RPMI8226 (cell line): ENCODE data around the gene ANKRD40CL.
"Not testable (repeated sequence)": the region's sequence is repeated elsewhere in the genome, so short reads cannot be mapped to it uniquely, and the experiment has no call there.

ENCODE experiments used
- DNase-seq: peaks from one replicate; pipeline ENCODE4 v3.0.0-alpha.2; 2015

Gene ANKRD40CL, protein sequence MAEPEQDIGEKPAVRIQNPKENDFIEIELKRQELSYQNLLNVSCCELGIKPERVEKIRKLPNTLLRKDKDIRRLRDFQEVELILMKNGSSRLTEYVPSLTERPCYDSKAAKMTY

DNA sequence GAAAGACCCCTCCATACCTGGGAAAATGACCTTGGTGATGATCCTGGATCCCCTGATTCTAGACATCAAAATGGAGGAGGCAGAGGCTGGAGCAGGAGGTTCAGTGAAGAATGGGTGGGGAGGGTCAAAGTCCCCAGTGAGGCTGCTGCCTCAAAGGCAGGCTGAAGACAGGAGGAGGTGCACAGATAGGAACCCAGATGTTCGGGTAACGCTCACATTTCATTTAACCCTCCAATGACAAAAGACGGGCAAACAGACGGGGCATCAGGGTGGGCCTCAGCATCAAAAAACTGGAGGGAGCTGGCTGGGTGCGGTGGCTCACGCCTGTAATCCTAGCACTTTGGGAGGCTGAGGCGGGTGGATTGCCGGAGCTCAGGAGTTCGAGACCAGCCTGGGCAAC, at the start of gene ANKRD40CL:
Gene ANKRD40CL, minus strand, starts transcription at position 73 of the 400 bp plus-strand sequence. CDS start 605 bp downstream, outside the sequence.
- DNase-seq: no peak

DNA sequence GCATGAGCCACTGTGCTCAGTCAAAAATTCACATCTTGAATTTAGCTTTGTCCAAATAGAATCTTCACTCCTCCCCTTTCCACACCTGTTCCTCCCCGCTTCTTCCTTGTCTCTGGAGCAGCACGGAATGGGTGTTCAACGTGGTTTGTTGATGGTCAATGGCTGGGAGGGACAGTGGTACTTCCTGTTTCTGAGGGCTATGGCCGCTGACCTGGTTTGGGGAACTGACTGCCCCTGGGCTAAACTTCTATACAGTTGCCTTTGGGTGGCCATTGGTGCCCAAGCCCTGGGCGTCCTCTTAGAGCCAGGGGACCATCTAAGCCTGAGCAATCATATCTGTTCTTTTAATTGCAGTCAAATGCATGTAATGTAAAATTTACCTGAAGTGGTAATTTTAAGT, 49.0 kb upstream of the ANKRD40CL start:
- DNase-seq: no peak

DNA sequence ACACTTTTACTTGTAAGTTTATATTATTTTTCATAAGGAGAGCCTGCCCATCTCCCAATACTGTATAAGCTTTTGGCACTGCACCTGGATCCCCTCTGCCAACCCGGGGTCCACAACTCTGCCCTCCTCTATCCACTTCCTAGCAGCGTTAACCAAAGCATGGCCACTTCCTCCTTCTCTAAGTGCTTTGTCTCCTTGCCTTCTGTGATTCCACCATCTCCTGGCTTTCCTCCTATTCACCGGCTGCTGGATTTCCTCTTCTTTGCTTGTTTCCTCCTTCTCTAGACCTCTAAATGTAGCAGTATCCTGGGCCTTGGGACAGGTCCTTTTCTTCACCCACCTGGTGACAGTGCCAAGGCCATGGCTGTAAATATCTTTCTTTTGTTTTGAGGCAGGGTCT, 48.1 kb upstream of the ANKRD40CL start:
- DNase-seq: no peak

DNA sequence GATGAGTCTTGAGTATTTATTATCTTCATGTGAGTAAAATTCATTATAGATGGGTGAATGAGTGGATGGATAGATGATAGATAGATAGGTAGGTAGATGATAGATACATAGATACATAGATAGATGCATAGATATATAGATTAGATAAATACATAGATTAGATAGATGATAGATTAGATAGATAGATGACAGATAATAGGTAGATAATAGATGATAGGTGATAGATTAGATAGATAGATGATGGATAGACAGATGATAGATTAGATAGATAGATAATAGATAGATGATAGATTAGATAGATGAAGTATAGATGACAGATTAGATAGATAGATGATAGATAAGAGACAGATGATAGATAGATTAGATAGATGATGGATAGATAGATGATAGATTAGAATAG, 46.3 kb upstream of the ANKRD40CL start:
- DNase-seq: no peak

DNA sequence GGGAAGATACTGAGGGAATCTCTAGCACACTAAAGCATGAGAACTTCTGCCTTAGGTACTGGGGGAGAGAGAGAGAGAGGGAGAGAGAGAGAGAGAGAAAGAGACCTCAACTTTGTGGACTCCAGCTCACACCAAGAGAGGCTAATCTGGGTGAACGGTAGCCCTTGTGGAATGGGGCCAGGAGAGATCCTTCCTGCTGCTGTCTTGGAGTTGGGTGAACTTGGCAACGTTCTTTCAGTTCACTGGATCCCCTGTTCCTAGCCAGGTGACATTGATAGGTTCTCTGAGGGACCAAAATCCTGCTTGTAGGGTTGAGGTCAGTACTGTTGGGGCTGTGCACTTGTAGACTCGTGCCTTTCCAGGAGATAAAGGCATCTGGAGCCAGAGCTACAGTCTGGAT, 41.6 kb upstream of the ANKRD40CL start:
- no peak for DNase-seq

DNA sequence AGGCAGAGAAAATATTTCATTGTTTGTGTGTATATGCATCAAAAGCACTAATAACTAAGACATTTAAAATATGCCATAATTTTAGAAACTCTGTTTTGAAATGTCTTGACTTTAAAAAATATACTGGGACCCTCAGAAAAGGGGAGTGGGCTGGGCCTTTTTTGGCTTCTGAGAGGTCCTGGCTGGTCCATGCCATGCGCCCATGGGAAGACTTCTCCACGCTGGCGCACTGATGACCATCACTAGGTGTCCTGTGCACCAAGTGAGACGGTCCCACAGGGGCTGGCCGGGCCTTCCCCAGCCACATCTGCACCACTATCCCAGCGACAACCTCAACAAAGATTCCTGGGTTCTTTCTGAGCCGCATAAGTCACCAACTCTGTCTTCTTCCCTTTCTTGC, 41.1 kb upstream of the ANKRD40CL start:
- DNase-seq: no peak

DNA sequence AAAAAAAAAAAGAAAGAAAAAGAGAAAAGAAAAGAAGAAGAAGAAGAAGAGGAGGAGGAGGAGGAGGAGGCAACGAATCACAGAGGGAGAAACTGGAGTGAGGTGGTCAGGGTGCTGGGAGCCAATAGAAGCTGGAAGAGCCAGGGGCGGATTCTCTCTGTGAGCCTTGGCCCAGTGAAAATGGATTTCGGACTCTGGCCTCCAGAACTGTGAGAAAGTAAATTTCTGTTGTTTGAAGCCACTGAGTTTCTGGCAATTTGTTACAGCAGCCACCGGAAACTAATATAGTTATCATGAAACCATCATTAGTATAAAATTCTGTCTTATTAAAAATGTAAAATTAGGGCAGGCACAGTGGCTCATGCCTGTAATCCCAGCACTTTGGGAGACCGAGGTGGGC, 40.4 kb upstream of the ANKRD40CL start:
- DNase-seq: no peak

DNA sequence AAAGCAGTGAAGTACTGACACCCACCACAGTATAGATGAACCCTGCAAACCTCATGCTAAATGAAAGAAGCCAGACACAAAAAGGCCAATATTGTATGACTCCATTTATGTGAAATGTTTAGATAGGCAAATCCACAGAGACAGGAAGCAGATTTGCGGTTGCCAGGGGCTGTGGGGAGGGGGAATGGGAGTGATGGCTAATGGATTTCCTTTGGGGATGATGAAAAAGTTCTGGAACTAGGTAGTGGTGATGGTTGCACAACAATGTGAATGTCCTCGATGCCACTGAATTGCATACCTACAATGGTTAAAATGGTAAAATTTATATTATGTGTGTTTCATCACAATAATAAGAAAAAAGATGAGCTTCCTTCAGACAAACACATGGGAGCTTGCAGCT, 39.7 kb upstream of the ANKRD40CL start:
- DNase-seq: no peak

DNA sequence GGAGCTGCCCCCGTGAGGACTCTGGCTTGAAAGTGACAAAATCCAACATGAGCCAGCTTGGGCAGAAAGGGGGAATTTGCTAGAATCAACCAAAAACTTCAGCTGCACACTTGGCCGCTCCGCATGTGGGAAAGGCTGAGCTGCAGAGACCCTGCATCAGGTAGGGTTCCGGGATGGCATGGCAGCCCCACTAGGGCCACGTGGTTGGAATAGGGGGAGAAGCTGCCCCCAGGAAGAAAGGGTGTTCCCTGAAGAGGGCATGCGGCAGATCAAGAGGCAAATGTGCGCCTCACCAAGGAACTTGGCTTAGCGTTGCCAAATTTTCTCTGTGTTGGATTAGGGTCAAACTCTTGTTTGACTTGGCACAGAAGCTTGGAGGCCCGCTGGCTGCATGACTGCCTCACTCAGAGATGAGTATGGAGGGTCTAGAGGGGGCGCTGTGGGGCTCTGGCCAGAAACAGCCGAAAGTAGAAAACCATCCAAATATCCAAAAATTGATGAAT, 38.9 kb upstream of the ANKRD40CL start:
- peak; percentile 31 for DNase-seq

DNA sequence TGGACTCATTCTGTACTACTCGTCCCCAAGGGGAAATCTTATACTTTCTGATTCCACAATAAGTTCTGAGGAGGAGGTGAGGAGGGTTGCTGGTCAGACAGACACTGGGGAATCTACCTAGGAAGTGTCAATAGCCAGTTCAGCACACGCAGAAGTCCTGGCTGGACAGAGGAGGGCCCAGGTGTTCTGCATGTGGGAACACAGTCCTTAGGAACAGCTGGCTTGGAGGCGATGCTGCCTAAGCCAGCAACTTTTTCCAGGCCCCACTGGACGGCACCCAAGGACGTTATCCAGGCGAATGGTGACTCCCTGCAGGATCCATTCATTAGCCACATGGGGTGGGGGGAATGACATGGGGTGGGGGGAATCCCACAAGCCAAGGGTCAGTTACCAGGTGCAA, 38.2 kb upstream of the ANKRD40CL start:
- no peak for DNase-seq

DNA sequence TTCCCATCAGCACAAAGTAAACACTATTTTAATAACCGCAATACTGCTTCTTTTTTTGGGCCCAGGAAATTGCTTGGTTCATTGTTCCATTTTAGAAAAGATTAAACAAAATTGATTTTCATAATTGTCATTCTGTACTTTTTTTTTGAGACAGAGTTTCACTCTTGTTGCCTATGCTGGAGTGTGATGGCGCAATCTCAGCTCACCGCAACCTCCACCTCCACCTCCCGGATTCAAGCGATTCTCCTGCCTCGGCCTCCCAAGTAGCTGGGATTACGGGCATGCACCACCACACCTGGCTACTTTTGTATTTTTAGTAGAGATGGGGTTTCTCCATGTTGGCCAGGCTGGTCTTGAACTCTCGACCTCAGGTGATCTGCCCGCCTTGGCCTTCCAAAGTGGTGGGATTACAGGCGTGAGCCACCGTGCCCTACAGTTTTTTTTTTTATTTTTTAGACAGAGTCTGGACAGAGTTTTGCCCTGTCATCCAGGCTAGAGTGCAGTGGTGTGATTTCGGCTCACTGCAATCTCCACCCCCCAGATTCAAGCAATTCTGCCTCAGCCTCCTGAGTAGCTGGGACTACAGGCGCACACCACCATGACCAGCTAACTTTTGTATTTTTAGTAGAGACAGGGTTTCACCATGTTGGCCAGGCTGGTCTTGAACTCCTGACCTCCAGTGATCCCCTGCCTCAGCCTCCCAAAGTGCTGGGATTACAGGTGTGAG, 37.6 kb upstream of the ANKRD40CL start:
- not testable (repeated sequence) for DNase-seq

DNA sequence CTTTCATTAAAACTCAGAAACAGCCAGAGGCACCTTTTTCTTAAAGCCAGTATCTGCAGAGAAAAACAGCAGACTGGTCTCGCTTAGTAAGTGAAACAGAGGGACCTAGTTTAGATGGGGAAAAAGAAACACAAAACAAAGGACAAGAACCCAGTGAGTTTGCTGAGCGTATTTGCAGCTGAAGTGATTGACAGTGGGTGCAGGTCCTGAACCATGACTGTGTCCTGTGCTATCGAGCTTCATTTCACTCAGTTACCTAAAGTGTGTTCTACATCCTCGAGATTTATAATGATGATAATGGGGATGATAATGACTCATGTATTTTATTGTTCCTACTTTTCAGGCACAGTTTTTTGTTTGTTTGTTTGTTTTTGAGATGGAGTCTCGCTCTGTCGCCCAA, 36.4 kb upstream of the ANKRD40CL start:
- DNase-seq: no peak

DNA sequence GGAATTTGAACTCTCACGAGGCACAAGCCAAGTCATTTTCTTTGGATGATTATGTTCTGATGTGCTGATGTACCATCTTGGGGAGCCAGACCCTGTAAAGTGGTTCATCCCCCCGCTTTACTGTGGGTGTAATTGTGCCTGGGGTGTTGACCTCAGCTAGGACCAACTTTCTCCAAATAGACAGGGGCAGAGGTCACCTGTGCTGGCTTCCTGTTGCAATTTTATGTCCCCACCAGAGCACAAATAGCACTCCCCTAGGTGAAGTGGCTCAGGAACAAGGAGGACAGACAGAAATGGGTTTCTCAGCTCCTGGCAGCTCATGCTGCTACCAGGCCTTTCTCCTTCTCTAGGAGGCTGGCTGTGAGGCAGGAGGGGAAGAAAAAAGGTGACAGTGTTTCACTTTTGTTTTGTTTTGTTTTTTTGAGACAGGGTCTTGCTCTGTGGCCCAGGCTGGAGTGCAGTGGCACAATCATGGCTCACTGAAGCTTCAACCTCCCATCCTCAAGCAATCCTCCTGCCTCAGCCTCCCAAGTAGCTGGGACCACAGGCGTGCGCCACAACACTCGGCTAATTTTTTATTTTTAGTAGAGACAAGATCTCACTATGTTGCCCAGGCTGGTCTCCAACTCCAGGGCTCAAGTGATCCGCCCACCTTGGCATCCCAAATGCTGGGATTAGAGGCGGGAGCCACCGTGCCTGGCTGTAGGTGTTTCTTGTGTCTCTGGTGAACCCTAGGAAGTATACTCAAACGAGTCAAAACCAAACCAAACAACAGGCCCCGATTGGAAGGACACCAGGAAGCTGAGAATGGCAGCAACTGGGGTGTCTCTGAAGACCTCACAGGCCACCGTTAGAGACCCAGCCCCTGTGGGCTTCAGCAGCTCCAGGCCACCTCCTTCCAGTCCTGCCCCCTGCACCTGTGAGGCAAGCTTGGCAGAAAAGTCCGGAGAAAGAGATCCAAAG, 35.6 kb upstream of the ANKRD40CL start:
- DNase-seq: no peak

DNA sequence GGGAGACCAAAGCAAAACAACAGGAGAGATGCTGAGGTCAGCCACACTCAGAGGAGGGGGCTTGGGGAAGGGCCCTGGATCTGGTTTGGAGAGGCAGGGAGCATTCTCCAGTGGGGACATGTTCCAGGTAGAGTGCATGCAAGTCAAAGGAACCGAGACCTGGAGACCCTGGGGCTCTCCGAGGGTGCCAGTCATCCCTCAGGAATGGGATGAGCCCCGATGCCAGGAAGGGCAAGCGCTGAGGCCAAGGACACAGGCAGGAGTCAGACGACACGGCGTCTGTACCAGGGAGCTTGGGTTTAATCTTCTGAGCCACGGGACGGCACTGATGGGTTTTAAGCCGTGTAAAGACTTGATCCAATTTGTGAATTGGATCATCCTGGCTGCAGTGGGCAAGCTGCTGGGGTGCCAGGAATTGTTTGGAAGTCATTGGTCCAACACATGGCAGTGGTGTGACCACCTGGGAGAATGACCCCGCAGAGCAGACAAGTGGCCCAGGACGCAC, 32.9 kb upstream of the ANKRD40CL start:
- no peak for DNase-seq

DNA sequence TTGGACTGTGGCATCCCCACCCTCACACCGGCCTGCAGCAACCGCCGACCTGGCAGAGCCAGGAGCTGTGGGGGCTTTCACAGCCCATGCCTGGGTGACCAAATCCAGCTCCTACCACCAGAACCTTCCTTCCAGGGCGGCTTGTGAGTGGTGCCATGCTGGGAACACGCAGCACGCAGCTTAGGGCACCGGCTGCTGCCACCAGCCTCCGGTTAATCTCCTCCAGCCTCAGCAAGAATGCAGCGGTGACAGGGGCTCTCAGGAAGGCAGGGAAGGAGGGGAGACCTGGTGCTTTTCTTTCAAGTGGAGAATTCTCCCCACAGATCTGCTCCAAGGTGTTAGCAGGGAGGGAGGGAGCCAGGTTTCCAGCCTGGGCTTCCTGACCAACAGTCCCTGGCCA, 32.3 kb upstream of the ANKRD40CL start:
- DNase-seq: no peak

DNA sequence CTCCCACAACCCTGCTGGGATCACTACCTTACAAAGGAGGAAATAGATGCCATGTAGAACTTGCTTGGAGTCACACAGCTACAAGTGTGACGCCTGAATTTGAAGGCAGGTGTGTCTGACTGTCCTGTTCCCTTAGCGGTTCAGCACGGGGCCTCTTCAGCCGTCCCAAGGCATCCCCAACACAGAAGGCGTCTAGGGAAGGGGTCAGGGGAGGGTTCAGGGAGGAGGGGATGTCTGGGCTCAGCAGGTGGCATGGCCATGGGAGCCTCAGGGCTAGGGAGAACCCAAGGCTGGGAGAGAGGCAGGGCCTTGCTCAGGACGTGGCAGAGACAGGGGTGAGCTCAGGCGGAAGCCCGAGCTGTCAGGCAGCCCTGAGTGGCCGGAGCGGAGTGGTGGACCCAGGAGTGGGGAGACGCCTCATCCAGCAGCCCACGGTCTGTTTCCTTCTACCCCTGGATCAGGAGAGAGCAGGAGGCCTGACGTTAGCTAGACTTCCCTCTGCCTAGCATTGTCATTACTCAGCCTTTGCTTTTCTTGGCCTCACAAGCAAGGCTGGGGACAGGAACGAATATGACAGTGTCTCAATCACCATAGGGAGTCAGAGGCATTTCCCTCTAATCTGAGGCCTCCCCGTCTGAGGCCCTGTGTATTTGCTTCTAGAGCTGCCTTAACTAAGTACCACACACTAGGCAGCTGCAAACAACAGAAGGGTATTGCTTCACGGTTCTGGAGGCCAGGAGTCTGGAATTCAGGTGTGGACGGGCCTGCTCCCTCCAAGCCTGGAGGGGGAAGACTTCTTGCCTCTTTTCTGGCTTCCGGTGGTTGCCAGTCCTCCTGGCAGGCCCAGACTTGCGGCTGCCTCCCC, 31.3 kb upstream of the ANKRD40CL start:
- no peak for DNase-seq

DNA sequence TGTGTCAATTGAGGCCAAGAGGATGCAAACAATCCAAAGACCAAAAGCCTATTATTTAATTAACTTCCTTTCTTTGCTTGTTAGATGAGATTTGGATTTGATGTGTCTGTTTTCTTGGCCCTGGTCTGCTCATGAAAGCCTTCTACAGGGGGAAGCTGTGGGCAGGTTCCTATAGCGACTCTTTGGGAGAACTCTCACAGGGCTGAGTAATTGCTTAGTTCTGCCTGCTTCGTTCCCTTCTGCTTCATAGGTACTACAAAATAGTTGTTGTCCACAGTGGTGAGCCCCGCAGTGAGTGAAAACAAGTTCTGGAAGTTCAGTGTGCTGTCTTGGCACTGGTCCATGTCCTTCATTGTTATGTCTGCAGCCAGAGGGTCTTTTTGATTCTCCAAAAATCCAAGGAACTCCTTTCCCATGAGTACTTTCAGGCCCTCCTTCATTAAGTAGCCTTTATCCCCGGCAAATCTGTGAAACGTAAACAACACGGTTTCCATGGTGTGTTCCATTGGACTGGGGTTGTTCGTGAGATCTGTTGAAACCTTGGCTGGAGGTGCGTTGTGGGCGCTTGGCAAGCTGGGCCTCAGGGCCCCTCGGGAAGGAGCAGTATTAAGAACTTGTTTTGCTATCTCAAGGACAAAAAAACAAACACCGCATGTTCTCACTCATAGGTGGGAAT, 30.0 kb upstream of the ANKRD40CL start:
- DNase-seq: no peak

DNA sequence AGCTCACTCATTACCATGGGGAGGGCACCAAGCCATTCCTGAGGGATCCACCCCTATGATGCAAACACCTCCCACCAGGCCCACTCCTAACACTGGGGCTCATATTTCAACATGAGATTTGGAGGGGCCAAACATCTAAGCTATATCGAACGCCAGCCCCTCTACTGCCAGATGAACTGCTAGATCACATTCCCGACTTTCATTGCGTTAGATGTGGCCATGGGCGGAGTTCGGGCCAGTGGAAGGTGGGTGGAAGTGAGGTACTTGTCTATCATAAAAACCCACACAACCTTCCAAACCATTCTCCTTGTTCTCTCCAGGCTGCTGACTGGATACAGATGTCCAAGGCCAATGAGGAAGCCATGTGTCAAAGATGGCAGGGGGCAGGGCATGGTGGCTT, 27.0 kb upstream of the ANKRD40CL start:
- DNase-seq: no peak

DNA sequence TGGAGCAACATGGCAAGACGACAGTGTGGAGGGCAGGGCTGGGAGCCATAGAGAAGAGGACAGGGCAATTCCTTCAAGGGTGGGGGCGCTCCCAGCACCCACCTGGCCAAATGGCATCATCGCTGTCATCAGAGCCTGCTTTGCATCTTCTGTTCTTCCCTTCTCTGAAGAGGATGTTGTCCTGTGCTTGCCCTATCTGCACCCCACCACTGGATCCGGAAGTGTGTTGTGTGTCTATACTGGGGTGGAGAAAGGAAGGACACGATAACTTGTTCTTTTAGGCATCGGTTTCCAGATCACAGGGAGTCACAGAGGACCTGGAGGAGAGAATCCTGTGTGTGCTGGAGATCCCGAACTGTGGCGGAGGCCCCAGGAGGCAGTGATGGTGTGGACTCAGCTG, 25.7 kb upstream of the ANKRD40CL start:
- no peak for DNase-seq

DNA sequence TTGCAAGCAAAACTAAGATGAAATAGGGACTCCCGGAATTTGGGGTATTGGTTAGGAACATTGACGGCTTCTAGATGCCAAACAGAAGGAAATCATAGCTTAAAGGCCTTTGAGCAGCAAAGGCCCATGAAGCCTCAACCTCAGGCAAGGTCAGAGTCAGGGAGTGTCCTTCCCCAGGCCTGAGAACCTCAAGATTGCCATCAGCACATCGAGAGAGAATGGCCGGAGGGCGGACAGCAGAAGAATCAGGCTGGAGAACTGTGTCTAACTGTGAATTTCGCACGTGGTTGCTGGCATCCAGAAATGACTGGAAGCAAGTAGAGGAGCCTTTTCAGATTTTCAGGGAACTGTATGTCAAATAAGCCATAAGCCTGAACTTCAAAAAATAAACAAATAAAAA, 24.8 kb upstream of the ANKRD40CL start:
- DNase-seq: no peak

DNA sequence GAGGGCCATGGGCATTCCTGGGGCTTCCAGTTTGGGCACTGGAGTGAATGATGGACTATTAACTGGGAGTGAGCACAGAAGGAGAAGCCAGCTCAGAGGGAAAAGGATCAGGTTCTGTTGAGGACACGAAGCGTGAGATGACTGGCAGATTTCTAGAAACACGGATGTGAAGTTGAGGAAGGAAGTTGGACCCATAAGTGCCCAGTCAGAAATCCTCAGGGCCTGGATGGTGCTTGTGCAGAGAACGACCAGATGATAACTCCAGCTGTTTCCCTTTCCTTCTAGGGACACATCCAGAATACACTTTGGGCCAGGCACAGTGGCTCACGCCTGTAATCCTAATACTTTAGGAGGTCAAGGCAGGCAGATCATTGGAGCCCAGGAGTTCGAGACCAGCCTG, 23.3 kb upstream of the ANKRD40CL start:
- DNase-seq: no peak

DNA sequence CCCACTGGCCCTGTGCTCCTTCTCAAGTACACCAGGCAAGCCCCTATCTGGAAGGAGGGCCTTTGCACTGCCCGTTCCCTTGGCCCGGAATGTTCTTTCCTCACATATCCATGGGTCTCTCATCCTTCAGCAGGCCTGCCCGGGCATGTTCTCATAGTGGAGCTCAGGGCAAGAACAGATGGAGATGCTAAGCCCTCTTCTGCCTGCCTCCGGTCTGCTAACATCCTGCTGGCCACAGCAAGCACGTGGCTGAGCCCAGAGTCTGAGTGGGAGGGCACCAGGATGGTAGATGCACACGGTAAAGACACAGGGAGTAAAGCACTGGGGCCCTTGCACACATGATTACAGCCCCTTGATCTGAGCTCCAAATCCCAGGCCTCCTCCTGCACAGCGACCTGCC, 19.8 kb upstream of the ANKRD40CL start:
- DNase-seq: no peak
